GM18858 (cell line): ENCODE data around the gene IDI1.
"Not testable (repeated sequence)": the region's sequence is repeated elsewhere in the genome, so short reads cannot be mapped to it uniquely, and the experiment has no call there.

Source experiments
- ATAC-seq: cut with Tn5 transposase; IDR thresholded peaks from one replicate; pipeline ENCODE4 v1.9.1; 2021; ENCODE audit not compliant: unreplicated experiment

IDI1 gene

DNA sequence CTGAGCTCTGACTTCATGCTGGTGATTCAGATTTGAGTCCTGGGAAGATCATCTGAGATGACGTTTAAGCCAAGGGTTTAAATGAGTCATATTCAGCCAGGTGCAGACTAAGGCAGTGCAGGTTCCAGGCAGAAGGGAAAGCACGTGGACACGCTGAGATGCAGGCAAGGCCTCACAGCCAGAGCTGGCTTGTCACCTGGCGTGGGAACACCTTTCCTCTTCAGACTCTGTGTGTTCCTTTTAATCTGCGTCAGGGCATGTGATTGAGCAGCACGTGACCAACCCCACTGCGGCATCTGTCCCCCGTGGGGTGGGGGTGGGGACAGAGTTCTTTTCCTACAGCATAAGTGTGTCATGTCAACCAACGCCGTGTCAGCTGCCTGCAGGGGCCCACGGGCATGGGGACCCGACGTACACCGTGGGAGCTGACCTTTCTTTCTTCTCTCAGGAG, 12.6 kb downstream of the IDI1 start:
- ATAC-seq: peak; percentile 73

DNA sequence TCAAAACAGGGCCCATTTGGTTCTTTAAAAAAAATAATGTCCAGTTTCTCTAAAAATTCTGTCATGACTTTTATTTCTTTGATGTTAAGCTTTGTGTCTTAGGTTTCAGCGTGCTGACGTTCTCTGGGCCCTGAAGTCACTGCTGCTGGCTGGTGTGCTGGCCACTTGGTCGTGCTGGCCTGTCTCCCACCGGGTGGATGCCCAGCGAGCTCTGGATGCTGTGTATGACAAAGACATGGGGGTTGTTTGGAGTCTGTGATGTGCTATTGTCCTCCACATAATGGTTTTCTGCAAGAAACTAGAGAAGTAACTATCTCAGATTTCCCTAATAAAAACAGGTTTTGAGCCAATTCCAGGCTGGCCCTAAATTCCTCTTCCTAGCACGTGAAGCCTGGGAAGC, 13.7 kb downstream of the IDI1 start:
- no peak for ATAC-seq

DNA sequence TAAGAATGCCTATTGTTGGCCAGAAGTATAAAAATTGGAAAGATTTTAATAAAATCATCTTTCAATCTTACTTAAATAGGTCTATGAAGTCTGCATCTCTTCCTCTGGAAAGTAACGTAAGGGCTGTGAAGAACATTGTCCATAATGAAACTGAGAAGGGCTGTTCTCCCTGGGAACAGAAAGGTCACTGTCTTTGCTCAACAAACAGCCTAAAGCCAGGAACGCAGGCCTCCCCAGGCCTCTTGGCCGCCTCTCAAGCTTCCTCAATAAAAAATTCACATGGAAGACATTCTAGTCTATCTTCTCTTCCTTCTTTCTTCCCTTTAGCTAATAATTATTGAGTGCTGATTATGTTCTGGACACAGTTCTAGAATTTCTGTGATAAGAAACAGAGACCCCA, 14.2 kb downstream of the IDI1 start:
- no peak for ATAC-seq

DNA sequence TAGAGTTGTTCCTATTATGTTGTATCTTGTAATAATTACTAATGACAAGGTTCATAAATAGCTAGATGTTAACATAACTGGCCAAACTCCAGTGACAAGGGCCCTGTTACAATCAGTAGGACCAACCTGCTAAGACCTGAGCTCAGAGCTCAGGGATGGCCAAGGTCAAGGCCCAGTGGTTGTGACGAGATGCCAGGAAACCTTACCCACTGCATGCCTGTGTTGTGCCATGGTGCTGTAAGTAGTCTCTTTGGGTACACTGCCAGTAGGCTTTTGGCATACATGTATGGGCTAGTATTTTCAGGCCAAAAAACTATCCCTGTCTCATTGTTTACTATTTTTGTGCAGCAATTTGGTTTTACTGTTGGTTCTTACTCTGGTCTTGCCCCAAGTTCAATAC, 15.3 kb downstream of the IDI1 start:
- no peak for ATAC-seq

DNA sequence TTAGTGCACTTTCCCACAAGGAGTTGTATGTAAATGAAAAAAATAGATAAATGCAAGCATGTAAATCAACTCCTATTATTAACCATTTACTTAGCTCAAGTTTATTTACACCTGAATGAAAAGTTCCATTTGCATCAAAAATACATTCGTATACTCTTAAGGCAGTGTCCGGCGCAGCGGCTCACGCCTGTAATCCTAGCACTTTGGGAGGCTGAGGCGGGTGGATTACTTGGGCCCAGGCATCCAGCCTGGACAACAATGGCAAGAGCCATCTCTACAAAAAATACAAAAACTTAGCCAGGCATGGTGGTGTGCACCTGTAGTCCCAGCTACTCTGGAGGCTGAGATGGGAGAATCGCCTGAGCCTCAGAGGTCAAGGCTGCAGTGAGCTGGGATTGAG, 19.1 kb downstream of the IDI1 start:
- ATAC-seq: no peak

DNA sequence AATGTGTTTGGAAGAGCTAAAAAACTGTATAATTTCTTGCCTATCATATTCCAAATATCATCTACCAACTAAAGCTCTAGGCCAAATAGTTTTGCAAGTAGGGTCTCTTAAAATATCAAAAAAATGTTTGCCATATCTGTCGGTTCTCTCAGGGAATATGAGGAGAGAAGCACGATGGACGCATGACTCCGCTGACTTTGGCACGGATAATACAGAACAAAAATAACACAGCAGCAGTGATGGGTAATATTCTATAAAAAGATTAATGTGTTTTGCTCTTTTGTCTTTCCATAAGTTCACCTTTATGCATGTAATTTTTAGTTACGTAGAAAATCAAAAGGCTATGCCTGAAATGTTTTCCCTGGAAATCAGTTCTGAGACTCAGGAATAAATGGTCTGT, 22.3 kb downstream of the IDI1 start:
- ATAC-seq: no peak

DNA sequence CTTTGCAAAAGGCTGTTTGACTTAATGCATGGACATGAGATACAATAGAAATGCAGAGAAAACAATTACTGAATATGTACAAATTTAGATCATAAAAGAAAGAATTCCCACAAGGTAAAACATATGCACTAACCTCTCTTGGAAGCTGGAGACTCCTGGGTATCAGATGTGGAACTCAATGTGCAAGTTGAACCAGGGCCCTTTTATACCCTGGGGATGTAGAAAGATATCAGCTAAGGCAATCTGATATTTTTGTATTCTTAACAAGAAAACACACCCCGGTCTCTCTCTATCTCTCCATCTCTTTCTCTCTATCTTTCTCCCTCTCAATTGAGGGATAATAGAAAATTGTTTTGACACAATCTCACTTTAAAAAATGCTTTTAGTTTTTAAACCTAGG, 23.2 kb downstream of the IDI1 start, which contains the start of gene IDI2:
Gene IDI2 (minus strand): TSS at position 177 of the 400 bp plus-strand sequence. CDS start 1,136 bp downstream, outside the sequence.
- no peak for ATAC-seq

DNA sequence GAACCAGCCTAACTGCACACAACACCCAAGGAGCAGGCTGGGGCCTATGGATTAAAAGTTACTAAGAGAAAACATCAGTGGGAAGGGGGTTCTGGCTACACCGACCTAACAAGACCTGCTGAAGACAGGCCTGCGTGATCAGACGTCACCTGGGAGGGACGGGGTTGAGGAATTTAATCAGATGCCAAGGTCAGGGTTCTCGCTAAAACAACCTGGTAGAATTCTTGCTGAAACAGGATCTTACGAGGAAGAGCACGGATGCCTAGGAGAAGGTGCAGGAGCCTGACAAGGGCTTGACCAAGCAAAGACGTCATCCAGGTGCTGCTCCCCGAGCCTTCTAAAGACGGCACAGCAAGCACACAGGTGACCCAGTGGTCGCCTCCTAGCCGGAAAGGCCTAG, 24.8 kb downstream of the IDI1 start:
- no peak for ATAC-seq

DNA sequence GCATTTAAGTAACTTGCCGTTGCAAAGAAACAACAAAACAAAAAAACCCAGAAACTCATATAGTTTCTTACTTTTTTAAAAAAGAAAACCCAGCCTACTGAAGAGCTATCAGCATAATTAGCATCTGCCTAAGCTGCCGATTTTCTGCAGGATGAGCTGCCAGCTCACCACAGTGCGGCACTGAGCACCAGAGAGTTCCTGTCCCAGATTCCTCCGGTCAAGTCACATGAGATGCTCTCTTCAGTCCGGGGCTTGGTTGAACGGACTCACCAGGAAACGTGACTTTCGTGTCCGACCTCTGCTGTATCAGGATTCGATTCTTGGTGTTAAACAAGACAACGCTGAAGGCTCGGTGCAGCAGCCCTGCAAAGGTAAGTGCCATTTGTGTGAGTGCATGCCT, 26.5 kb downstream of the IDI1 start:
- no peak for ATAC-seq

DNA sequence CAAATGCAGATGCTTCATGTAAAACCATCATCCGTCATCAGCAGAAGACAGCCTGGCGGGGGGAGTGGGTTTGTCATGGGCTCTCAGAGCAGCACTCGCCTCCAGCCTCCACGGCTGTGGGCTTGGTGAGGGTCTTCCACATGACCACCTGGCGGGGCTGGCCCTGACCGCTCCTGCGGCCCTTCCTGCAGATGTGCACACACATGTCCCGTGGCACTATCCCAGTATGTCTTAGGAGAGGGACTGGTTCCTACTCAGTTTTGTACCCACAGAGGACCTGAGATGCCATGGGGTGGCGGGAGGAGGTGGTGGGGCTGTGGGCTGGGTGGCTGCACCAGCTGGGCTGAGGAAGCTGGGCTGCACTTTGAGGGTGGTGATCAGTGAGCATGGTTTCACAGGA, 28.0 kb downstream of the IDI1 start:
- ATAC-seq: no peak

DNA sequence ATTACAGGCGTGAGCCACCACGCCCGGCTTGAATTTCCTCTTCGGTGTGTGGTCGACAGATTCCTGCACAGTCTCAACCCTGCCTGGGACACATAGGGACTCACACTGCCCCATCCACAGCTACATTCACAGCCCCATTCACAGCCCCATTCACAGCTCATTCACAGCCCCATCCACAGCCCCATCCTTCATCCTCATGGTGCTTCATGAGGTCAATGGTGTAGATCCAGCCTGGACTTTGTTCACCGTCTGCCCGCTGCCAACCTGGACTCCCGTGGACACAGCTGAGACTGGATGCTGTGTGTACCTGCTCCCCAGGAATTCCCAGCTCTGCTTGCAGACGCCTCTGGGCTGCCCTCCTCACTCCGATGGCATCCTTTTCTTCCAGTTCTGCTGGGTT, 28.5 kb downstream of the IDI1 start:
- no peak for ATAC-seq

DNA sequence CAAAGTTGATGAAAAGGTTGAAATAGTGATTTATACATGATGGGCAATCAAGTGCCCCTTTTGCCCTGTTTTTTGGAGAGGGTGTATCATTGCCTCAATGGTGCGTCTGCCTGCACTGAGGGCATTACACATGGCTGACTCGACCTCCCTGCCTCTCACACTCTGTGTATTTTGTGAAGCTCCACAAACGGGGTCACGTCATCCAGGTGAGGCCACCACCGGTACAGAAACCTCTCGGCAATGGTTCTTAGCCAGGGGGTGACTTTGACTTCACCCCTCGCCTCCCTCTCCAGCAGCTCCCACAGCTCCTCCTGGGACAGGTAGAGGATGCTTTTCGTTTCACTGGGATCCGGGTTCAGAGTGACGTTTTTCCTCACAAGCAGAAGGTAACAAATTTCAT, 29.6 kb downstream of the IDI1 start:
- no peak for ATAC-seq

DNA sequence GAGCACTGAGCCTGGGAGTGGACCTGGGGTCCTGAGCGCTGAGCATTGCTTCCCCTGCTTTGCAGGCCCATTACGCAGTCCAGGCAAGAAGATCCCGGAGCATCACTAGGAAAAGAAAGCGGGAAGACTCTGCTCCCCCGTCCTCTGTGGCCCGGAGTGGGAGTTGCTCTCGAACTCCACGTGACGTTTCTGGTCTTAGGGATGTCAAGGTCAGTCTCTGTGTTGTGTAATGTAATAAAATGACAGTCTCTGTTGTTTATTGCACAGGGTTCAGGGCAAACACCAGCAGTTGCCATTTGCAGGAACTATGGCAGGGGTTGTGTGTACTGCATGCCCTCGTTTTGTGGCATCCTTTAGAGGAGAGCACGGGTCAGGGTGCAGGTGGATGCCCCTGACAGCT, 33.2 kb downstream of the IDI1 start:
- no peak for ATAC-seq

DNA sequence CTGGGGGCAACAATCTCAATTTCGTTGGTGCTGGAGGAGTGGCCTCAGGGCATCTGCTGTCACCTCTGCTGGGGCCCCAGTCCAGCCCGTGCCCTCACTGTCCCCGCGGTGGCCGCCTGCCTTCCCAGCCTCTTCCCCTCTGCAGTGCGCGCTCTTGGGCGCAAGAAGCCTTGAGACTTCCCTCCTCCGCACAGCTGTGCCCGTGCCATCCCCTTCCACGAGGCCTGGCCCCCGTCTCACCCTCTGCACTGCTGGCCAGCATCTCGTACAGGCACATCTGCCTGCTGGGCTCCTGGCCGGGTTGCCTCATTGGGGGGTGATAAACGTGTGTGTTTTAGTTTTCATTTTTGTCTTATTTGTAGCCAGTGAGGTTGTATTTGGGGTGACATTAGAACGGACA, 37.2 kb downstream of the IDI1 start:
- no peak for ATAC-seq

DNA sequence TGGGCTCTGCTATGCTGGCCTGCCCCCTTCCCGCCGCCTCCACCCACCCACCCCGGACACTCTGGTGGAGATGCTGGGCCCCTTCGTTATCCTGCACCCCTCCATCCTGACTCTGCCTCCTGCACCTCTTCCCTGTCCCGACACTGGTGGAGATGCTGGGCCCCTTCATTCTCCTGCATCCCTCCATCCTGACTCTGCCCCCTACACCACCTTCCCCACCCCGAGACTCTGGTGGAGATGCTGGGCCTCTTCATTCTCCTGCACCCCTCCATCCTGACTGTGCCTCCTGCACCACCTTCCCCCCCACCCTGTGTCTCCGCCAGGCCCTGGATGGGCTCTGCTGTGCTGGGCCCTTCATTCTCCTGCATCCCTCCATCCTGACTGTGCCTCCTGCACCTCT, 38.2 kb downstream of the IDI1 start:
- ATAC-seq: no peak

DNA sequence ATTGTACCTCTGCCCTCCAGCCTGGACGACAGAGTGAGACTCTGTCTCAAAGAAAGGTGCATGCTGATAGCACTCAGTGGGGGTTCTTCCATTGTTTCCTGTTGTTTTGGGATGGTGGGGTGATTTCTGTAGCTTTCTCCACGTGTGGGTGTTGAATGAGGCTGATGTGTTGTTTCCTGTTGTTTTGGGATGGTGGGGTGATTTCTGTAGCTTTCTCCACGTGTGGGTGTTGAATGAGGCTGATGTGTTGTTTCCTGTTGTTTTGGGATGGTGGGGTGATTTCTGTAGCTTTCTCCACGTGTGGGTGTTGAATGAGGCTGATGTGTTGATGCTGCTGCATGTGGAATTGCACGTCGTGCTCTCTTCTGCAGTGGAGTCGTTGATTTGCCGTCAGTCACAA, 39.0 kb downstream of the IDI1 start:
- ATAC-seq: not testable (repeated sequence)

DNA sequence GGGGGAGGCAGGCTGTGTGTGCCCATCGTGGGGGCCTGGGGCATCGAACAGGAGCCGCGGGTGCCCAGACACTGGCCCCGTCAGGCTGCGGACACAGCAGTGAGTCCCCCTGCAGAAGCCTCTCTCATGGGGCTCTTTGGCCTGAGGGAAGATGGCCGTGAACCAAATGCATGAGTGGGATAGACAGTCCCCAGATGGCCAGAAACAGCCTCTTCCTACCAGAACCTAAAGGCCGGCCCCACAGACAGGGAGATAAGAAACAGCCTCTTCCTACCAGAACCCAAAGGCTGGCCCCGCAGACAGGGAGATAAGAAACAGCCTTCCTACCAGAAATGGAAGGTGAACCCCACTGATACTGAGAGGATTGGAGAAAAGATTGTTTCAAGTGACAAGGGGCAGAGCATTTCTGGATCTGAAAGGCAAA, 39.8 kb downstream of the IDI1 start:
- no peak for ATAC-seq

DNA sequence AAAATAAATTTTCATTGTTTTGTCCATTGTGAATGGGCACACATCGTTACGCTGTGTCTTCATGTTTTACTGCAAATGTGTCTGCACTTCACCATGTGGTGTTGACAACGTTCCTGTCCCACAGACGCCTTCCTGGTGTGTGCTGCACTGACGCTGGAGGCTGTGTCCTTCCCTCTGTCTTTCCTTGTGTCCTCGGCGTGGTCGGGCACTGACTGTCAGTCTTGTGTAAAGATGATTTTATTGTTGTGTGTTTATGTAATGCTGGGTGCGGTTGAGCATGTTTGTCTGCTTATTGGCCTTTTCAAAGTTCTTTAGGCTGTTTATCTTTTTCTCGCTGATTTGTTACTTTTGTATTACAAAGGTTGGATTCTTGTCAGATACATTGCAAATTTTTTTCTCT, 41.3 kb downstream of the IDI1 start:
- ATAC-seq: no peak

DNA sequence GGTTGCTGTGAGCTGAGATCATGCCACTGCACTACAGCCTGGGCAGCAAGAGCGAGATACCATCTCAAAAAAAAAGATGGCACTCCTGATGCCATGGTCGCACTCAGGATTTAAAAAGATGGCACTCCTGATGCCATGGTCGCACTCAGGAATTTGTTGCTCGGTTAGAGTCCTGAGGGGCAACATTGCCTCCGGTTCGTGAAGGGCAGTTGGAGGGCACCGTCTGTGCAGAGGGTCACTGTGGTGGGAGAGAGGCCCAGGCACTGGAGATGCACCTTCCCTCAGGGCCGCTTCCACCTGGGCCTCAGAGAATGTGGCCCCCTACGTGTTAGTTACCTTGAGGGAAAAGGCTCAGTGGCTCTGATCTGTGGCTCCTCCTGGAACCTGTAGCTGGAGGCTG, 42.3 kb downstream of the IDI1 start:
- no peak for ATAC-seq

DNA sequence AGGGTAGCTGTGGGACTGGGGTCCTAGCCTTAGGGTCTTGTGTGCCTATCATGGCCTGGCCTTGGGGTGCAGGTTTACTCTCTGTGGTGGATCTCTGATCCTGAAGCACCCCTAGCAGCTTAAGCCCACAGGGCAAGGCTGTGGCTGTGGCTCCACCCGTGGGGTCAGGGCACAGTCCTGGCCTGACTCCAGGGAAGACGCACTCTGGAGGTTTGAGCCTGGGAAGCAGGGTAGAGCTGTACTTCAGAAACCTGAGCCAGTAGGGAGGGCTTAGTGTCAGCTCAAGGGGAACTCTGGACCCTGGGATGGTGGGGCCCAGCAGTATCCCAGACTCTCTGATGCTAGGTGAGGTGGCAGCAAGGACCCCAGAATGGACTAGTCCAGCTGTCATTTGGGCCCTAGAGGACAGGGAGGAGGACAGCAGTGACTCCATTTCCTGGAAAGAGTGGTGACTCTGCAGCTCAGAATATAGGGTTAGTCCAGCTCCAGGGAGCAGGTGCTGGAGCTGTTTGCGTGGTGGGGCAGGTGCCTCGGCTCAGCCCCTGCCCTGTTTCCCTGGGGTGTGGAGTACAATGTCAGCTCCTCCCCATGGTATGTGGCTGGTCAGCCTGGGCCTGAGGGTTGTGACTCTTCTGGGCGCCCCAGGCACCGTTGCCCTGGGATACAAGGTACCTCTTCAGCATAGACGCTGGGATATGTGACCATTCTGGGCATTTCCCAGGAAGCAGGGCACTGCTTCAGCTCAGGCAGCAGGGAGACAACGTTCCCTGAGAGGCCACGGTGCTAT, 44.8 kb downstream of the IDI1 start:
- ATAC-seq: no peak

DNA sequence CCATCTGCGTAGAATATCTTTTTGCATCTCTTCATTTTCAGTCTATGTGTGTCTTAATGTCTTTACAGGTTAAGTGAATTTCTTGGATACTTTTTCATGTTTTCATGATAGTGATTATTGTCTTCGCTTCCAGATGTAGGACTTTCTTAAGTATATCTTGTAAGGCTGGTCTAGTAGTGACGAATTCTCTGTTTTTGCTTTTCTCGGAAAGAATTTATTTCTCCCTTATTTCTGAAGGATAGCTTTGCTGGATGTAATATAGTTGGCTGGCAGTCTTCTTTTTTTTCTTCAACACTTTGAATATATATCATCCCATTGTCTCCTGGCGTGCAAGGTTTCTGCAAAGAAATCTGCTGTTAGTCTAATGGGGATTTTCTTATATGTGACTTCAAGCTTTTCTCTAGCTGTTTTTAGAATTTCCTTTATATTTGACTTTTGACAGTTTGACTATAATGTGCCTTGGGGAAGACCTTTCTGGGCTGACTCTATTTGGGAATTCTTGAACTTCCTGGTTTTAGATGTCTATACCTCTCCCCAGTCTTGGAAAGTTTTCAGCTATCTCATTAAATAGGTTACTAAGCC, 46.4 kb downstream of the IDI1 start:
- ATAC-seq: no peak

DNA sequence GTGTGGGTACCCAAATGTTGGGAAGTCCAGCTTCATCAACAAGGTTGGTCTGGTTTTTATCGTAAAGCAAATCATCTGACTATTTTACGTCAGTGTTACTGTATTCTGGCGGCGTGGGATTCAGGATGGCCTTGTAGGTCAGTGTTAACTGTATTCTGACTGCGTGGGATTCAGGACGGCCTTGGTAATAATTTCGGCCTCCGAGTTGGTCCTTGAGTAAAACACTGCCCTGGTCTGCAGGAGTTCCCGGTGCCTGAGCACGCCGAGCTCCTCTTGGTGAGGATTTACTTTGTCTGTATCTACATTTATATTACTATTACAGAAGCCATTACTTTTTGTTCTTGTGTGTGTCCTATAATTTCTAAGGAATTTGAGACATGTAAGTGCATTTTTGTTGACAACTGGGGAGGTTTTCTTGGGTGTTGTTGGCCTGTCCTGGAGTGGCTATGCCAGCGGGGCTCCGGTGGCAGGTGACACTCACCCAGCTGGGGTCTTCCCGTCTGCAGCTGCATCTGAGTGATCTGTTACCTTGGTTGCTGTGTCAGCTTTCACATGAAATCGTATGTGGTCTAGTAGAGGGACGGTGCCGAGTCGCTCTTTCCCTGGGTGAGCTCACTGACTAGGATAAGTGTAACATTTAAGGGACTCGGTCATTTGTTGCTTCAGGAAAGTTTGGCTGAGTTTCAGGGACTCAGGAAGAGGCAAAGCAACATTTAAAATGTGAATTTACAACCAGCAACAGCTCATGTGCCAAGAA, 51.5 kb downstream of the IDI1 start:
- no peak for ATAC-seq
